Fibroblast of skin of scalp (primary cell): Measurements from ENCODE around the gene VSIG10.
"Not testable (repeated sequence)": the region's sequence is repeated elsewhere in the genome, so short reads cannot be mapped to it uniquely, and the experiment has no call there.

Source experiments
- DNase-seq: peaks from one replicate; pipeline ENCODE4 v3.0.0-alpha.2; 2013

Gene VSIG10

DNA sequence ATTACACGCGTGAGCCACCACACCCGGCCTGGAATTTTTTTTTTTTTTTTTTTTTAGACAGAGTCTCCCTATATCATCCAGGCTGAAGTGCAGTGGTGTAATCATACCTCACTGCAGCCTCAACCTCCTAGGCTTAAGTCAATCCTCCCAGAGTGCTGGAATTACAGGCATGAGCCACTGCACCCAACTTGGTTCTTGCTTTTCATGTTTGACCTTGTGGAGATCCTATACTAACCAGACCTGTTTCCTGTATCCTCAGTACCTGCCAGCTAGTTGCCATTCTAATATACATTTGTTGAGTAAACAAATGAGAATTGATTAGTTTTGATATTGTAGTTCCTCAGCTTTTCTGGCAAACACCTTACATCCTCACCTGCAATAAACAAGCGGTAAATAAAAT, 3.2 kb upstream of the VSIG10 start:
- no peak for DNase-seq

DNA sequence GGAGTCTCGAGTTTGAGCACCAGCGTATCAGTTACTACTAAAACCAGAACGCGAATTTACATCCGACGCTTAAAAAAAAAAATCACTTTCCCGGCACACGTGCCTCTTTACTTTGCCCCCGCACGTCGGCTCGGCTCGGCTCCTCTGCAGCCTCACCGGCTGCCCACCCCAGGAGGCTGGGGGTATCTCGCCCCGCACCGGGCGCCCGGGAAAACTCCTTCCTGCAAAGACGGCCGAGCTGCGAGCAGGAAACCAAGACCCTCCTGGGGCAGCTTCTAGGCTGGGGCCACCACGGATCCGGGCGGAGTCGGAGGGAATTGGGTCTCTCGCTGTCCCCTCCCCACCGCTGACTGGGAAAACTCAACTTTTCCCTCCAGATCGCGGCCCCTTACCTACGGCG, 610 bp downstream of the VSIG10 start:
- peak; percentile 5 for DNase-seq

DNA sequence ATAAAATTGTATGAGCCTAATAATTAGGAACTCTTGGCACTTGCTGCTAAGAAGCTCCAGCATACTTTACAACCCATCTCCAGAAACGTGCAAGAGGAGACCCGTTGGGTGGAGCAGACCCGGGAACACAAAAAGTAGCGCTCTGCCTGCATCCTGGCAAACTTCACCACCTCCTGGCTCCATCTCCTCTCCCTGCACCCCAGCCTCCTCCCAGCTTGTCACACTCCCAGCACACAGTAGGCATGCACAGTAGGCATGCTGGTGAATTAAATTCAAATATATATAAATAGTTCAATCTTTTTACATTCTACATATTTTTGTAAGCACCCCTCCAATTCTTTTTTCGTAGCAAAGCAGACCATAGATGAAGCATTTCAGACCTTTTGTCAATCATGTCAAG, 1.2 kb downstream of the VSIG10 start:
- DNase-seq: no peak

DNA sequence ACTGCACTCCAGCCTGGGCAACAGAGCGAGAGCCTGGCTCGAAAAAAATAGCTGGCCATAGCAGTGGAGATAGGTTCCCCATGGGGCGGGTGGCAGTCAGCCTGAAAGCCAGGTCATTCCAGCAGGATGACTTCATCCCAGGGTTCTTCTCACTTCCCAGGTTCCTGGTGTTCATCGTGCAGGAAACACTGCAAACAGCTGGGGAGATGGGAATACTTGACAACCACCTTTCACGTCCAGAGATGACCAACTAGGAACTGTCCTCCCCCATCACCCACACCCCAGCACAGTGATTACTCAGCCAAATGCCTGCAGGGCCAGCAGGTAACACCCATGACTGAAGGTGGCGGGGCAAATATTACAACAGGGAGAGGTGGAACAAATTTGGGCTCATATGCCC, 1.7 kb downstream of the VSIG10 start:
- DNase-seq: no peak

DNA sequence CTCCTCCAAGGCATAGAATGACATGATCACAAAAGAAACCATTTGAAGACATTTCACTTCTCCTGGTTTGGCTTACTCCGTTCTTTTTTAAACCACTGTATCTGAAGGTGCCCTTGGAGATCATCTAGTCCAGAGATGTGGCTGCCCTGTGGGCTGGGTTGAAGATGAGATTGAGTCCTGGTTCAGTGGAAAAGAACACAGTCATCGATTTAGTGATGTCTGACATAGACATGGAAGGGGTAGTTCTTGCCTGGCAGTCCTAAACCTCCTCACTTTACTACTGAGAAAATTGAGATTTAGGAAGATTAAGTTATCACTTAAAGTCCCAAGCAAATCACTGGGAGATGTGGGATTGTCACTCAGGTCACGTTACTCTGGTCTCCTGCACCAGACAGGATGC, 2.8 kb downstream of the VSIG10 start:
- no peak for DNase-seq

DNA sequence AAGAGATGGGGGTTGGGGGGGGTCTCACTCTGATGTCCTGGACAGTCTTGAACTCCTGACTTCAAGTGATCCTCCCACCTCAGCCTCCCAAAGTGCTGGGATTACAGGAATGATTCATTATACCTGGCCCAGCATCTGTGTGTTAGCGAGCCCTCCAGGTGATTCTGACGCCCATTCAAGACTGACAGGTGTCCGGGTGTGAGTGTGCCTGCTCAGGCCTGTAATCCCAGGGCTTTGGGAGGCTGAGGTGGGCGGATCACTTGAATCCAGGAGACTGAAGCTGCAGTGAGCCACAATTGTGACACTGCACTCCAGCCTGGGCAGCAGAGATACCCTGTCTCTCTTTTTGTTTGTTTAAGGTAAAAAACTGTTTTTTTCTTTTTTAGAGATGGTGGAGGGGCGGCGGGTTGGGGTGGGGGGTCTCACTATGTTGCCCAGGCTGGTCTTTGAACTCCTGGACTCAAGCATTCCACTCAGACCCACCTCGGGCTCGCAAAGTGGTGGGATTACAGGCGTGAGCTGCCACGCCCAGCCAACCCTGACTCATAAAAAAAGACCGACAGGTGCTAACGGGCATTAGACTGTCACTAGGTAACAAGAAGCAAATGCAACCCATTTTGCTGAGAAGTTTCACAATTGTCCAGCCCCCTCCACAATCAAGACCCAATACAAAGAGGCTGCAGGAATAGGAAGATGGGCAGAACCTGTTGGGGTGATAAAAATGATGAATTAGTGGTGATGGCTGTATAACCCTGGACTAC, 4.7 kb downstream of the VSIG10 start:
- DNase-seq: no peak

DNA sequence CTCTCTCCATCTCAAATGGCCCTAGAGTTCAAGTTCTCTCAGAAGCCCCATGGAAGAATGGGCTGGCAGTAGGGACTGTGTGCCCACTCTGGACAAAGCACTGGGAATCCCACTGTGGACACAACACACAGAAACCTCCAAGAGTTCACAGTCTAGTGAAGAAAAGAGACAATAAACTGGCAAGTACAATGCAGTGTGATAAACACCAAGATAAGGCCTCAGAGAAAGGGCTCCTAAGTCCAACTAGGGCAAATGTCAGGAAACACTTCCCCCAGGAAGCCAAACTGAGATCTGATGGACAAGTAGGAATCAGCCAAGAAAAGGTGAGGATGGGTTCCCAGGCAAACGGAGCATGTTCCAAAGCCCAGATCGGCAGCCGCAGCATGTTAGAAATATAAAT, 5.4 kb downstream of the VSIG10 start:
- DNase-seq: no peak

DNA sequence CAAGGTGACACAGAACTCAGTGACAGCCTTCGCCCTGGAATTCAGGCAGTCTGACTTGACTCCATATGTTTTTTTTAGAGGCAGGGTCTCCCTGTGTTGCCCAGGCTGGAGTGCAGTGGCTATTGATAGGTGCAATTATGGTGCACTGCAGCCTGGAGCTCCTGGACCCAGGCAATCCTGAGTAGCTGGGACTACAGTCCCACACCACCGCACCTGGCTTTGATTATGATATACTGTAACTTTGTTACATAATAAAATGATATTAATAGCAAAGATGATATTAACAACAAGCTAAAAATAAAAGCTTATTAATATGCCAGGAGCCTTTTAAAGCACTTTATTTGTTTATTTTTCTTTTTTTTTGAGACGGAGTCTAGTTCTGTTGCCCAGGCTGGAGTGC, 9.8 kb downstream of the VSIG10 start:
- no peak for DNase-seq

DNA sequence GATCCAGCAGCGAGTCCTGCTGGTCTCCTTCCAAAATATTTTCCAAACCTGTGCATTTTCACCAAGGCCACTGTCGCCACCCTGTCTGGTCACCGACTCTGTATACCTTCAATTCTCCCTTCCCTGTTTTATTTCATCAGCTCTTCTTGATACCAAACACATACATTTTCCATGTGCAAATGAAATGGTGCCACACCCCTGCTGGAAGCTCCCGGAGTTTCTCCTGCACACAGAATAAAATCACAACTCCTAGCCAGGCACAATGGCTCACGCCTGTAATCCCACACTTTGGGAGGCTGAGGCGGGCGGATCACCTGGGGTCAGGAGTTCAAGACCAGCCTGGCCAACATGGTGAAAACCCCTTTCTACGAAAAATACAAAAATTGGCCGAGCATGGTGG, 14.0 kb downstream of the VSIG10 start:
- DNase-seq: no peak

DNA sequence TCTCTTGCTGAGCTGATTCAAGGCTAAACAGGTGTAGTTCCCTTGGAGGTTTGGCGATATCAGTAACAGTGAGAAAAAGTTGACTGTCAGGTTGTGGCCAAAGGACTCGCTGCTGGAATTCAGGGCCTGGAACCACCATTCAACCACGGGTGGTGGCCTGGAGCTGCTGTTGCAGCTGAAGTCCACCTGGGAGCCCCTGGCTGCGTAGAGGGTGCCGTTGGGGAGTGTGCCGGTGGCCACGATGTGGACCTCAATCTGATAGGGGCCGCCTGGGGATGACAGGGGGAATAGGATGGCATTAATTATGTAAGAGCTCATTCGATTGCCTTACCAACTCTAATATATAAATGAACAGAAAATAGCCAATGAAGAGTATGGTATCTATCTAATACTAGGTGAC, 21.6 kb downstream of the VSIG10 start:
- no peak for DNase-seq

DNA sequence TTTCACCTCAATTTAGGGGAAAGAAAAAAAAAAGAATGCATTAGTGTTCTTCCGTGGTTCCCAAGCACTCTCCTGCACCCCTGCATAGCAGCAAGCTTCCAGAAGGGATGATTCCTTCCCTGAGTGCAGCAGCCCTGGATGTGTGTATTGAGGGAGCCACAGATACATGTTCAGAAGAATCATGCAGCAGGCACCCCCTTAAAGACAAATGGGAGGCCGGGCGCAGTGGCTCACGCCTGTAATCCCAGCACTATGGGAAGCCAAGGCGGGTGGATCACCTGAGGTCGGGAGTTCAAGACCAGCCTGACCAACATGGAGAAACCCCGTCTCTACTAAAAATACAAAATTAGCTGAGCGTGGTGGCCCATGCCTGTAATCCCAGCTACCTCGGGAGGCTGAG, 22.3 kb downstream of the VSIG10 start:
- not testable (repeated sequence) for DNase-seq

DNA sequence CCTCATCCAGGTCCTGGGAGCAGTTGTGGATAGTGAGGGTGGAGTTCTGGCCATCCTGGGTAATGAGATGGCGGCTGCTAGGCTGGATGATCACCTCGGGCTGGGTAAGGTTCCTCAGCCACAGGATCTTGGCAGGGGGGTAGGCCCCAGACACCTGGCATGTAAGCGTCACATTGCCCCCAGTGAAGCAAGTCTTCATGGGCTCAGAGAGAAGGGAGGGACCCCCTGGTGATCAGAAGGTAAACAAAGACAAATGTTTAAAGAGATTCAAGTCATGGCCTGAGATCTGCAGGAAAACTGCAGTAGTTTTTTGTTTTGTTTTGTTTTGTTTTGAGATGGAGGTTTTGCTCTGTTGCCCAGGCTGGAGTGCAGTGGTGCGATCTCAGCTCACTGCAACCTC, 30.0 kb downstream of the VSIG10 start:
- DNase-seq: no peak

DNA sequence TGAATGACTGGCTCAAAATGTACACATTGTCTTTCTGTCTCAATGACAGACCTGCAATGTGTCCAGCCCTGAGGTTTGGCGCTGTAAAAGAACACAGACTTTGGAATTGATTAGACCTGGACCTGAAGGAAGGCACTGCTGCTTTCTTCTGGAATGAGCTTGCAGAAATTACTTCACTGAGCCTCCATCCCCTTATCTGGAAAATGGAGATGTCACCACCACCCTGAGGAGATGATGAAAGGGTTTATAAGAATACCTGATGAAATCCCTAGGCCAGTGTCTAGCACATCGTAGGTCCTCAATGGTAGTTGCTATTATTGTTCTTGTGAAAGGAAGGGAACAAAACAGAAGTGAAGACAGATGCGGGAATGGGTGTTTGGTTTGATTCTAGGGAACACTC, 33.2 kb downstream of the VSIG10 start:
- no peak for DNase-seq

DNA sequence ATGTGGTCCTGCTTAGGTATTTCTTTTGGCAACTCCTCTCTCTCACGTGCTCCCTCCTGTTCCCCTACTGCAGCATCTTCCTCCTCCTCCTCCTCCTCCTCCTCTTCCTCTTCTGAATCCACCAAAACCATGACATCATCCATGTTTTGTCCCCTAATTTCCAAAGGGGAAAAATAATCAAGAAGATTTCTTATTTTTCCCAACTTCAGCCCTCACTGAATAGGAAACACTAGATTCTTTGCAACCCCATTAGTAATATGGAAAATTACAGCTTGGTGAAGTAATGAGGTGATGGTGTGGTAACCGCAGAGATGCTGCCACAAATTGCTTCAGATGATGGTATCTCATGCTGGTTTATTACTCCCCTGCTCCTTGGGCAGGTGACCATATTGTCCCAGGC, 35.4 kb downstream of the VSIG10 start:
- DNase-seq: no peak

DNA sequence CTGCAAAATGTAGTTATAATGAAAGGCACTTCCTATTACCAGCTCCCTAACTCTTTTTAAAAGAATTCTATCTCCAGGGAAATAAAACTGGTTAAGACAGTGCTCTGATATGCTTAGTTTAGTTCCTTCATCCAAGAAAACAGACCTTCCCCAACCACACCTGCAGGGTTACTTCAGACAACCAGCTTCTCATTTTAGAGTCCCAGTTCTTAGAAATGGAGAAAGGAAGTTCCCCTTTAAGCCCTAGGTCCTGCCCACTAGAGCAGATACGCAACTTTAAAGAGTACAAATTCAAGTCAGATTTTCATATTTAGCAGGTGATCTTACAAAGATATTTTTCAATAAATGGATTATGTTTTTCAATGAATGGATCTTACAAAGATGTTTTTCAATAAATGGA, 38.4 kb downstream of the VSIG10 start:
- no peak for DNase-seq

DNA sequence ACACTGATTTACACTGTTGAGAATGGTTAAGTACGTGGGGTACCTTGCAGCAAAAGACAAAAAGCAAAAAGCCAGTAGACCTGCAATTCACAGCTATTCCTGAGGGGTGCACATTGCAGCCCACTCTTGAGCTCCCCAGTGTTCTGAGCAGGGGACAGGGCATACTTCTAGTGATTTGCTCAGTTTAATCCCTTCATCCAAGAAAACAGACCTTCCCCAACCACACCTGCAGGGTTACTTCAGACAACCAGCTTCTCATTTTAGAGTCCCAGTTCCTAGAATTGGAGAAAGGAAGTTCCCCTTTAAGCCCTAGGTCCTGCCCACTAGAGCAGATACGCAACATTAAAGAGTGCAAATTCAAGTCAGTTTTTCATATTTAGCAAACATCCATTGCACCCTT, 39.2 kb downstream of the VSIG10 start:
- DNase-seq: no peak

DNA sequence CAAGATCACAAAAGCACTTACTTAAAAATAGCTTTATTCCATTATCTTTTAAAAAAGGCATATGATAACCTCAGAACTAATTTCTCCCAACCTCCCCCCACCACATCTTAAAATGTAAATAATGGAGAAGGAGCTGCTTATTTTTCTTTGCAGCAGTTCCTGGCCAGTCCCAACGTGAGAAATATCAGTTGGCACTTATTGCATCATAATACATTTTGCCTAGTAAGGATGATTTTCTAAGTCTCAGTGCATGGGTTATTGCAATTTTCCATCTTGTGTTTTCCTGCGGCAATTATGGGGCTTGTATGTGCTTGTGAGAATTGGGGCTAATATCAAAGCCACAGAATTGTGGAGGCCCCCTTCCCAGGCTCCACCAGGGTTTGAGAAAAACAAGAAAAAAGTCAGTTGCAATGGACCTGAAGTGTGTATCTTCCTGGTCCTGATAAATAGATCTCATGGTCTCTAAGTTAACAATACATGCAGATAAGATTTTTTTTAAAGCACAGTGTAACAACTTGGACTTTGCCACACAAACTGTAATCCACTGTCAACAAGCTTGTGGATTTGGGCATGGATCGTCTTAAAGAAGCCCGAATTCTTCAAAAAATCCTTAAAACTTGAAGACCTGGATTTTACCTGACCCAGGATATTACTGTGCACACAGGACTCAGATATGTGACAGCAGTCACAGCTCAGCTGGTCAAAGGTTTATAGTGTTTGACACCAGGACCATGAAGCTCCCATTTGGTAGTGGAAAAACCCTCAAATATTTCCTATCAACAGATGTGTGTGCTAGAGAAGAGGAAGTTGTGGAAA, 40.0 kb downstream of the VSIG10 start:
- peak; percentile 56 for DNase-seq

DNA sequence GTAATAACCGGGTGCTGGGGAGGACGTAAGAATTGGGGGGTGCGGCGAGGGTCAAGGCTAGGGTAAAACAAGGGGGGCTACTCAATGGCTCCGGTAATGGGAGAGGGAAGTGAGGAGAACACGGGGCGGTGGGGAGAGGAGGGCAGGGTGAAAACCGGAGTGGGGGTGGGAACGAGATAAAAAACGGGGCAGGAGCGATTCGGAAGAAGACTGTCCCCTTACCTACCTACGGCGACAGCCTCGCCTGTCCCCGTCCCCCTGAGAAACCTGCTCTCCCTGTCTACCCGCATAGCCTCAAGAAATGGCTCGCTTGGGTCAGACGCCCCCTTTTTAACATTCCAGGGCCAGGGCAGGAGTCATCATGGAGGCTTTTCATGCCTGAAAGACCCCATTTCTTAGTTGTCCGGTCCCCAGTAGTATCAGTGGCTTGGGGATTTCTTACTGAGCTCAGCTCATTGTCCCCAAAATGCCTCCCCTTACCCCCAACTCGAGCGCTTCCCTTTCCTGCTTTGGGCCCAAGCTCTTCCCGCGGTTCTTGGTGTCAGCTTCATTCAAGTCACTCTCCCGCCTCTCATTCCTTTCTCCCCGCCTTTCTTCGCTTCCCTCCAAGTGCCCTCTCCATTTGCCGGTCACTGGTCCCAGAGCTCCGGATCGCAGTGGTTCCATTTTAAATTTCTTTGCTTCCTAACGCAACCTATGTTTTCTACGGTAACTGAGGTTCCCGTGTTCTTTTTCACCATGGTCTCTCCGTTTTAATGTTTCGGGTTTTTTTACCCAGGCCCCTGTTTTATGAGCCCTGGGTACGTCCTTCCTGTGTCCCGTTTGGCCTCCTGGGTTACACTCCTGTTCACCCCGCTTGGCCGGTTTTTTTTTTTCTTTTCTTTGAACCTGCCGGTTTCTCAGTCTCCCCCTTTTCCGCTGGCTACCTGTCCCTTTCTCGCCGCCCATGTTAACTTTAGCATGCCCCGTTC, 41.7 kb downstream of the VSIG10 start:
- peak; percentile 67 for DNase-seq

DNA sequence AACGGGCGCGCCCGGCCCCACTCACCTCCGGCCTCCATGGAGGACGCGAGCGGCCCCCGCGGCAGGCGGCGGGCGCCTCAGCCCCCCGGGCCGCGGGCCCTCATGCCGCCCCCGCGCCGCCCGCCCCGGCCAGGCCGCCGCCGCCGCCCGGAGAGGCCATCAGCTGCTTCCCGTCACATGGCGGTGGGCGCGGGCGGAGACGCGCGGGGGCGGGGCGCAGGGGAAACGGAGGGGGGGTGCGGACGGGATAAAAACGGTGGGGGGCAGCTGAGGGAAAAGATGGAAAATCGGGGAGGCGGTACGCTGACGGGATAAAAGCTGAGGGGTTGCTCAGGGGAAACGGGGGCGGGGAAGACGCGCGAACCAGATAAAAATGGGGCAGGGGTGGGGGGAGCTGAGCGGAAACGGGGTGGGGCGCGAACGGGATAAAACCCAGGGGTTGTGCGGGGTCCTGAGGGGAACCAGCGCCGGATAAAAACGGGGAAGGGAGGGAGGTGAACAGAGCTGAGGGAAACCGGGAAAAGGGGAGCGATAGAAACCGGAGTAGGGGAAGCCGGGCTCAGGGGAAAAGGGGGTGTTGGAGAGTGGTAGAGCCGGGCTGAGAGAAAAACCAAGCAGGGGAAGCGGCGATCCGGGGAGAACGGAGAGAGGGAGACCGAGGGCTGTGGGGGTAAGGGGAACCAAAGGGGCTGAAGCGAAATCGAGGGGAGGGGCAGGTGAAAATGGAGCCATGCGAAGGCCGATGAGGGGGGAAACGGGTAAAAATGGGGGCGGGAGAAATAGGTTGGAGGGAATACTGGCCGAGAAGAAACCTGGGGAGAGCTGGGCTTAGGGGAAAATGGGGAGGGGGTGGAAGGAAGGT, 42.6 kb downstream of the VSIG10 start, which contains the start of gene WSB2:
Gene WSB2, minus strand, starts transcription at position 169 of the 862 bp plus-strand sequence. Its CDS starts 131 bp downstream, at position 38.
- DNase-seq: peak; percentile 71

DNA sequence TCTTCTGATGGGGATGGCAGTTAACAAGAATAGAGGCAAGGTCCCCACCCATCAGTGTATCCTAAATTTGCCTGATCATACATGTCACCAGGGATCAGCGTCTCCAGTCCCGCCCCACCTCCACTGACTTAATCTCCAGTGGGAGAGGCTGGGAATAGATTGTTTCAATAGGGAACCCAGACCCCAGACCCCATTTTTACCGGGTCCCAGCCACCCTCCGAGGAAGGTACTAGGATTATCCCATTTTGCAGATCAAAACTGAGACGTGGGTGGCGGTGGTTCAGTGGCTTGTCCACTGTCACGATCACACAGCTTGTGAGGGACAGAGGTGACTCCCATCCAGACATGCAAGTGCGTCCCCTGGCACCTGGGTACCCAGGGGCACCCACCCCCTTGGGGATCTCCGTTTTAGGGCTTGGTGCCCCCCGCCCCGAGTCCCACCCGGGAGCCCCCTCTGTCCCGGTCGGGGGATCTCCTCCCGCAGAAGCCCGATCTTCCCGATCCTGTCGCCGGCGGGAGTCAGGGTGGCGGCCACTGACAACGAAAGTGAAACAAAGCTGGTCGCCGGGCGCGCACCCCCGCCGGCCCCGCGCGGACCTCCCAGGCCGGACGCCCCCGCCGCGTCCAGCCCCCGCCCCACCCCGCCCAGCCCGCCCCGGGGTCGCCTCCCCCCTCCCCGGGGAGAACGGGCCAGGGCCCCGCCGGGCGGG, 43.4 kb downstream of the VSIG10 start:
- DNase-seq: peak; percentile 45
